Measurements from ENCODE around the gene SPATA16.
"Not testable (repeated sequence)": the region's sequence is repeated elsewhere in the genome, so short reads cannot be mapped to it uniquely, and the experiment has no call there.

Gene SPATA16

DNA sequence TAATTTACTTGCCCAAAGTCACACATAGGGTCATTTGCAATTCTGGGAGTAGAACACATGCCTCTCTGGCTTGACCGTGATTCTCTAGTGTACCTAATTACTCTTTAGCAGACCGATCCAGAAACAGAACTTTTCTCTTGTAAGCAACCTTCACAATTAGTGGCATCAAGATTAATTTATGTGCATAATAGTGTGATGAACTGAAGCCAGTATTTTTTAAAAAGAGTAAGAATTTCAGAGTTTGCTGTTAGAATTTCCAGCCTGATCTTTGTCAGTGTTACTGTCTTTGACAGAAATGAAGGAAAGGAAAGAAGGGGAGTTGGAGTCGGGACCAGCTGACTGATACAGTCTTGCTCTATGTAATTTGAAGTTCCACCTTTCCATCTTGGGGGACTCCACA lies 137.1 kb downstream of the SPATA16 start:
- no peak for DNase-seq

DNA sequence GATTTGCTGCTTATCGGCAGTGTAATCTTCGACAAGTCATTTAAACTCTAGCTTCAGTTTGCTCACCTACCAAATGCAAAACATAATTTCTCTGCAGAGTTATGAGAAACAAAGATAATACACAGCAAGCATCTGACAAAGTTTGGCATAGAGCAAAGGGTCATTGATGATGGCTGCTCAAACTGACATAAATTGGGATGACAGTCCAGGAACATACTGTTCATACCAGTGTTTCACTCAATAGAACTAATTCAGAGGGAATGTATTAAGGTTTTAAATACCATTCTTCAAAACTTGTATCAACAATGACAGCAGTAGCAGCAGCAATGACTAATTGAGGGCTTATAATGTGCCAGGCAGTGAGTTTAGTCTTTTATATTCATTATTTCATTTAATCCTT lies 137.6 kb downstream of the SPATA16 start:
- DNase-seq: no peak

DNA sequence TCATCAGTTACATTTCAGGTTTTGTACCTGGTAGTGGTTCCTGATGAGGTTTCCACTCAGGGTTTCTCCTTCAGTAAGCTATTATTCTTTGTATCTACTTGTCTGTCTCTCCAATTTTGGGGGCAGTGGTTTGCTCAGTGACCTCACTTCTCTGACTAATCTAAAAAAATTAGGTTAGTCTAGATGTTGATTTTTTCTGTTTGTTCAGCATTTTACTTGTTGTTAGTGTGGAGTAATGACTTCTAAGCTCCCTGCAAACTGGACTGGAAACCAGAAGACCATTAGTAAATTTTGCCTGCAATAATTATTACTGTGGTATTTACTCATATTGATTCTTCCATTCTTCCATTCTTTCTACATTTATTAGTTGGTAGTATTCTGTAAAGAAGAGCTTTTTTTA lies 139.4 kb downstream of the SPATA16 start:
- no peak for DNase-seq

DNA sequence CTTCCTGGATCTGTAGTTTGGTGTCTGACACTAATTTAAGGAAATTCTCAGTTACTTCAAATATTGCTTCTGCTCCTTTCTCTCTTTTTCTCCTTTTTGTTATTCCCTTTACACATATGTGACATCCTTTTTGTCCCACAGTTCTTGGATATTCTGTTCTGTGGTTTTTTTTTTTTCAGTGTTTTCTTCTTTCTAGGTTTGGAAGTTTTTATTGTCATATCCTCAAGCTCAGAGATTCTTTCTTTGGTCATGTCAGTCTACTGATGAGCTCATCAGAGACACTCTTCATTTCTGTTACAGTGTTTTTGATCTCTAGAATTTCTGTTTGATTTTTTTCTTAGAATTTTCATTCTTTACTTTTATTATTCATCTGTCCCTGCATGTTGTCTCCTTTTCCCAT lies 140.5 kb downstream of the SPATA16 start:
- no peak for DNase-seq

DNA sequence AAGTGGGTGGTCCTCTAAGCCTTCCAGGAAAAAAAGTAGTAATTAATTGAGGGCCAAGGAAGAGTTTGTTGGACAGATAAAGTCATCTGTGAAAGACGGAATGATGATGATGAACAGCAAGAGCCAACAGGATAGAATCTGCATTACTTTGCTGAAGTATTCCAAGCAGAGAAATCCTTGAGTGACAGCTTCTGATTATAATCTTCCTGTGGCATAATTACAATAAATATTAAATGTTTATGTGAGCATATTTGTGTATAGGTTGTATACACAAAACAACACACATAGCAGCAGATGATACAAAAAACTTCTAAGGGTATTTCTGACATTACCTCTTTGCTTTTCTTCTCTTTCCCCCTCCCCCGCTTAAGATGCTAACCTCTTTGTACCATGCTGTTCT lies 147.6 kb downstream of the SPATA16 start:
- no peak for DNase-seq

DNA sequence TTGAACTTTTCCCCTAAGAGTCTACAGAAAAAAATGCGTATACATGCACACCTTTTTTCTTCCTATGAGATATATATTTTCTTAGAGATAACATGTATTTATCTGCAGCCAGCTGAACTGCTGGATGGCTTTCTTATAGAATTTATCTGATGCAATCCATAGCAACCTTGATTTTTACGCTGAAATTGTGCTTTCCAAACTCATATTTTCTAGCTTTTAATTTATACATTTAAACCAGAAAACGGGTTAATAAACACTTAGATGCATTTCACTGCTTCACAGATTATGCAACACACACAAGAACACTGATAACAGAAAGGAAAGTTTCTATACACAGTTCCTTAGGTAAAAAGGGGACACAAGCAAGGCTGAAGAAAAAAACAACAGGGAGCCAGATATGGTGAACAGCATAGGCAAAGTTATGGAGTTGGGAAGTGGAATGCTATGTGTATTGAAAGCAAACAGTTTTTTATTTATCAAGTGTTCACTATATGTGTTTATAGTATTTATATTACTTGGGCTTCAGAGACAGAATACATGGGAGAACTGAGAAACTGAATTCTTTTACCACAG lies 149.5 kb downstream of the SPATA16 start:
- DNase-seq: no peak

DNA sequence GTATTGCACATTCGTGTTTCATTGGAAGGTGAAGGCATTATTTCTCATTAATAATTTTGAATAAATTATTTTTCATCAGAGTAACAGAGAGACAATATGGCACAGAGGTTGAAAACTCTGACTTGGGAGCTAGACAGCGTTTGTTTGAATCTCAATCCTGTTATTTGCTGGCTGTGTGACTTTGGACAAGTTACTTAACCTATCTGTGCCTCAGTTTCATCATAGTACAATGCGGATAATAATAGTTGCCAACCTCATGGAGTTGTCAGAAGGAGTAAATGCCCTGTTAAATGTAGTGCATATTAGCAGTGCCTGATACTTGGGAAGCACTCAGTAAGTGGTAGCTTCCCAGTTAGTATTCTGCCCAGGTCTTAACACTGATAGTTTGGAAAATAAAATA lies 151.7 kb downstream of the SPATA16 start:
- no peak for DNase-seq

DNA sequence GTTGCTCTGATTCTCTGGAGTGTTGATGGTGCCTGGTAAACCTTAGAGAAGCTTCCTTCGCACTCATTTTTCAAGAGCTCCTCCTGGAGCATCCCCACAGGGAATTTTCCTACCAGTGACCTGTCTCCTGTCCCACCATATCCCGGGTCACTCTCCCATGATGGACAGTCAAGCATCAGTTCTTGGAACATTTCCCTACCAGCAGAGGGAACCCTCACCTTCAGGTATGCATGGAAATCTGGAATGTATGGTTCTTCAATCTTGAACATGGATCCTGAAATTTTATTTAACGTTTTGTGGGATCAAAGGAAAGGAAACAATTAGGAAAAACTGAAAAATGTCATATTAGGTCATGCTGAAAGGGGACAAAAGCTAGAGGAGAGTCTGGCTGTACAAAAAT lies 153.8 kb downstream of the SPATA16 start:
- DNase-seq: no peak

DNA sequence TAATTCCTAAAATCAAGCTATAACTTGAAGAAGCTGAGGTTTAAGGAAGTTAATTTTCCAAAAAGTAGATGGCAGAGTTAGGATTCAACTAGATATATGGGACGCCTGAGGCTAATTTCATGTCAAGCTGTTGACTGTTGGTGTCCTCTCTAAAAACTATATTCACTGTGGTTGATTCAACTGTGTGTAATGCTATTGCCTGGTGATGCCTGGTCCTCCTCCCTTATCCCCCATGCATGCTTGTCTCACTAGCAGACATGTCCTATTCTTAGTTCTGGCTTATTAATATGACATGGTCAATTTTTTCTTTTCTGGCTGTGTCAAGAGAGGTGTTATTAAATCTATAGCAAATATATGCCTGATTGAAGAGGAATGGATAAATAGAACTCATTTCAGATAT lies 156.1 kb downstream of the SPATA16 start:
- DNase-seq: no peak

DNA sequence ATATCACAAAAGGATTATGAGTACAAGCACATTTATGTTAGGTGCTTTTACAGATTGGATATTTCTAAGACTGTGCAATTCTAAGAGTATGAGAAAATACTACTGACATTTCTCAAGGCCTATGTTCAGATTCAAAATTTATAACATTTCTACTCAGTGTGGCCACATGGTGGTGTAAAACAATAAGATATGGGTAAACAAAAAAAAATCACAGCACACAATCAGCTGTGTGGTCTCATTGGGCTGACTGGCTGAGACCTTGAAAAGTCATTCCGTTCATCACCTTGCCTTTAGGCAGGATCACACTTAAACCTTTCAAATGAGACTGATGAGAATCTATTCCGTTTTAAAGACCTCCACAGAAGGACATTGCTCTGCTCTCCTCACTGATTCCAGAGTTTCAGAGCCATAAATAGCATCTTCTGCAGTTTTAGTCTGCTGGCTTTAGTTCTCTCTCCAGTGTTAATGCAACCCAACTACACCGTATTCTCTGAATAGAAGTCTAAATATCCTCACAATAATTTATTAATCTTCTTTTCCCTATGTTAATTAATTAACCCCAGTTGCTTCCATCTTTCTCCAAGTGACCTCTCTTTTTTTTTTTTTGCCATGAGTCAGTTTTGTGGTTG lies 158.2 kb downstream of the SPATA16 start:
- no peak for DNase-seq

DNA sequence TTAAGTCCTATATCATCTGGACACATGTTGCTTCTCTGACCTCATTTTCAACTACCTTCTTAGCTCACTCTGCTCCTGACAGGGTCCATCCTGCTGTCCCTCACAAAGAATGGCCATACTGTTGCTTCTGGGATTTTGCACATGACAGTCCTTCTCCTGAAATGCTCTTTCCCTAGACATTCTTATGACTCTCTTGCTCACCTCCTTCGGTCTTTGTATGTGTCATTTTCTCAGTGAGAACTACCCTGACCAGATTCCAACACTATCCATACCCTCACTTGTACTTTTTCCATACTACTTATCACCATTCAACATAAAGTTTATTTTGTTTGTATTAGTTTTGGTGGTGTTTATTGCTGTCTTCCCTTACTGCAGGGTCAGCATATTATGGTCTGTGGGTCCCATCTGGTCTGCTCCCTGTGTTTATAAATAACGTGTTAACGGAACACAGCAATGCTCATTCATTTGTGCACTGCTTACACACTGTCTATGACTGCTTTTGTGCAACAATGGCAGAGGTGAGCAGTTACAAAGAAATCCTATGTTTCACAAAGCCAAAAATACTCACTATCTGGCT lies 159.5 kb downstream of the SPATA16 start:
- DNase-seq: no peak

DNA sequence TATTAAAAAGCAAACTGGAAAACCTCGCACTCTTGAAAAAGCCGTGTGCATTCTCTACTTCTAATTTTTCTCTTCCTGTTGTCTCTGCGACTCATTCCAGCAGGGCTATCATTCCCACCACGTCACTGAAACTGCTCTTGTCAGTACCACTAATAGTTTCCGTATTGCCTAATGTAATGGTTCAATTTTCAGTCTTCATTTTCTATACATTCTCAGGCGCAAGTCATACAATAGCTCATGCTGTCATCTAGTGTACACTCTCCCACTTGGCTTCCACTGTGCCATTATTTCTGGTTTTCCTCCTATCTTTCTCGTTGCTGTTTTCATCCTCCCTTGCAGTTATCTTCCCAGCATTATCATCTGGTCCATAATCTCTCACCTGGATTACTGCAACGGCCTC lies 160.2 kb downstream of the SPATA16 start:
- no peak for DNase-seq

DNA sequence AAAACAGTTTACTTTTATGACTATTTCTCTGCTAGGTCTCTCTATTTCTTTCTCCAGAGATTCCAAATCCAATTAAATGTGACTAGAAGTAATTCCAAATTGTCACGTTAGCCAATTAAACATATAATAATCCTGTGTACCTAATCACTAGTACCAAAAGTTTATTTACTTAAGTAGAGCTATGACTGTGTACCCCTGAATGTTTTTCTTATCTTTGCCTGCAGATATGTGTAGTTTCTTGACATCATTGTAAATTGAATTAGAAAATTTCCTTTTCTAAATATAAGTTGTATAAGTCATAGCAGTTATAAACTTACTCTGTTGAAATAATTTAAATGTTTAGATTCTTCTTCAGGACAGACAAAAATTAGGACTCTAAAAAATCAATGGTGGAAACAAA lies 163.3 kb downstream of the SPATA16 start:
- DNase-seq: no peak

DNA sequence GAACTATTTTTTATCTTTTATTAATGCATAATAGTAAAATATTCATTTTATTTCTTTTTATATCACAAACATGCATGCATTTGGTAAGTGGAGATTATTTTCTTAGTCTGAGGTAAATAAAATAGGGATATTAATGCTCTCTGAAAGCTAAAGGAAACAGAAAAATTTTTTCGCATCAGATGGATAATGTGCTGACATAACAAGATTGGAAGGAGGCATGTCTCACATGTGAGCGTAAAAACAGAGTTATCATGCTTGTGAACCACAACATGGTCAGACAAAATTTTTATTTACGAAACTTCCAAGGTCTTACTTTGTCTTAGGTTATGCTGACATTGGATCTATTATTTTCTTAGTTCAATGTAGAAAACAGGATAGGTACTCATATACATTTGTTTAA lies 166.1 kb downstream of the SPATA16 start:
- DNase-seq: no peak

DNA sequence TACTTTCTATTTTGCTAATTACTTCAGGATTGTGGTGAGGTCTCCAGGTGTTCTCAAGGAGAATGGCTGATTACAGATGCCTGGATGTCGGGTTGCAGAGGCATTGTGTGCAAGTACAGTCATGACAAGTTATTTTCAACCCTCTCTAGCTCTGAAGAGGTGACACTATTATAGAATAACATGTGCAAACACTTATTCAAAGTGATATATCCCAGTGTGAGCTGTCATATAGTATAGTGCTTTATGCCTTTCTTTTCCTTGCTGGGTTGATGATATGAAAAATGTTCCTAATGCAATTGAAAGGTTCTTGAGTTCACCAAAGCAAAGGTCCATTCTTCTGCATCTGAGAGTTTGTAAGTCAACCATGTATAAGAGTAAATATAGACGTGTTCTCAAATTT lies 167.2 kb downstream of the SPATA16 start:
- DNase-seq: no peak

DNA sequence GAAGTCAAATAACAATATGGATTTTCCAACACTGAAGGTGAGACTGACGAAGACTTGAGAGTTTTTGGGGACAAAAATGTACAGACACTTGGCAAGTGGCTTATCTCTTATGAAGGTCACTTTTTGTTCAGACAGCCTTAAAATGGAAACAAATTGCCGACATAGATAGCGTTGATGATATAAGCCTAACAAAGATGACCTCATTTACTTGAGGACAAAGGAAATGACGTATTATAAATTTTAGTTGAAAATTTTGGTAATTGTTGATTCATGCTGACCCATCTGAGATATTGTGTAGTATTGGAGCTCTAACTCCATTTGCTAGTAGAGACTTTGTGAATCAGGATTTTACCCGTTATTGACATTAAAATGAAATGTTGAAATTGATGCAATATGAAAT lies 168.3 kb downstream of the SPATA16 start:
- DNase-seq: no peak

DNA sequence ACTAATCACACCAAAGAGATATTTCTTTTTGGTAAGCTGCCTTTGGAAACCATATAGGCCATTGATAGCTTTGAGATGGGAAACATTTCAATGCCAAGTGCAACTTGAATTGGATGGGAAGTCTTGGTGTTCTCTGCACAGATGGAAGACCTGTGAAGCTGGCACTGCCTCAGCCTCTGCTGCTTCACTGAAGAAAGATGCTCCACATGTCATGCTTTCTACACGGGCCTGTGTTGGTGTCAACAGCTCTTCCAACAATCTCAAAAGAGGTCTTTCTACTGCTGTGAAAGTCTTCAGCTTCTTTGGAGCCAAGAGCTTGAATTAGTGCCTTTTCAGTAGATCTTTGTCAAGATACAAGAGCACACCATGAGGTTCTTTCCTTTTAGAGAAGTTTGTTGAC lies 169.0 kb downstream of the SPATA16 start:
- no peak for DNase-seq

DNA sequence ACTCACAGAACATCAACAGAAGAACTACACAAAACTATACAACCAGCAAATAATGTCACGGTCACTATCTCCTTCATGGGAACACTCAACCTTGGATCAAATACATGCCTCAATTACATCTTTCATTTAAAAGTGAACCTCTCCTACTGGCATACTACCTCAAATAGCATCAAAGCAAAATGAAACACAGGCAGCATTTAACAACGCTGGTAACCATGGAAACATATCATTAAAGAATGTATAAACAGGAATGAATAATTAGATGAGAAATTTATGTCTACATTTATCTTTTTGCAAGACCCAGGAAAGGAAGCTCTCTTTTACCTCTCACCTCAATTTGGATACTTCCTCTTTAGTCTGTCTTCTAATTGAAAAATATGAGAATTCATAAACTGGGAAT lies 172.4 kb downstream of the SPATA16 start:
- DNase-seq: no peak

DNA sequence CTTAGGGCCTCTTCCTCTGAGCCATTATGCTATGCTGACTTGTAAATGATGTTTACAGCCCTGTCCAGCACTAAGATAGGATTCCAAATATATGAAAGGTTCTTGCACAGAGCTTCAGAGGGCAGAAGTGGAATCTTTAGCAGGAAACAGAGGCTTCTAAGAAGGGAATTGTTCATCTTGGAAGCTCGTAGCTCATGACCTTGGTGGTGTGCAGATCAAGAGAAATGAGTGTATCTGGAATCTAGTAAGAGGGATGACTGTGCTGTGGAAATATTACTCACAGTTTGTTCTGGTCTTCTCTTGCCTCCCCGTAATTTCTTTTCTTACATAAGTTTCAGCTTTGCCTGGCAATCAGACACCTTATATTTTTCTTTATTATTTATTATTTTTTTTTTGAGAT lies 175.8 kb downstream of the SPATA16 start:
- no peak for DNase-seq

DNA sequence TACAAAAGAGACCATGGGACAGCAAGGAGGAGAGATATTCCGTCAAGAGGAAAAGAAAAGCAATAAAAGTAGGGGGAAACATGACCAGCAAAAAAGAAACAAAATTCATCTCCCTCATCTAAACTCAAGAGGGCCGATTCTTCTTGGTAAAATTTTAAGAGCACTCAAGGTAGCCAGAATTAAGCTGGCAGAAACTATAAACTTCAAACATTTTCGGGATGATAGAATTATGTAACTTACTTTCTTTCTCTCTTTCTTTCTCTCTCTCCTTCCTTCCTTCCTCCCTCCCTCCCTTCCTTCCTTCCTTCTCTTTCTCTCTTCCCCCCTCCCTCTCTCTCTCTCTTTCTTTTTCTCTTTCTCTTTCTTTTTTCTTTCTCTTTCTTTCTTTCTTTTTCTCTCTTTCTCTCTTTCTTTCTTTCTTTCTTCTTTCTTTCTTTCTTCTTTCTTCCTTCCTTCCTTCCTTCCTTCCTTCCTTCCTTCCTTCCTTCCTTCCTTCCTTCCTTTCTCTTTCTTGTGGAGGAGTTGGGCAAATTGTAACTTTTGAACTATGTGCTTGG lies 180.3 kb downstream of the SPATA16 start:
- DNase-seq: not testable (repeated sequence)

DNA sequence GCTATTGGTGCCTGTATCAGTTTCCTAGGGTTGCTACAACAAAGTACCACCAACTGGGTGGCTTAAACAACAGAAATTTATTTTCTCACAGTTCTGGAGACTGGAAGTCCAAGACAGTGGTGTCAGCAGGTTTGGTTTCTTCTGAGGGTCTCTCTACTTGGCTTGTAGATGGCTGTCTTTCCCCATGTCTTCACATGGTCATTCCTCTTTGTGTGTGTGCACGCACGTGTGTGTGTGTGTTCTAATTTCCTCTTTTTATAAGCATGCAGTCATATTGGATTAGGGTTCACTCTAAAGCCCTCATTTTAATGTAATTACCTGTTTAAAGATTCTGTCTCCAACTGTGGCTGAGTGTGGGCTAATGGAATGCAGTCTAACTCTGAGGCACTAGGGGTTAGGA lies 182.5 kb downstream of the SPATA16 start:
- DNase-seq: no peak

DNA sequence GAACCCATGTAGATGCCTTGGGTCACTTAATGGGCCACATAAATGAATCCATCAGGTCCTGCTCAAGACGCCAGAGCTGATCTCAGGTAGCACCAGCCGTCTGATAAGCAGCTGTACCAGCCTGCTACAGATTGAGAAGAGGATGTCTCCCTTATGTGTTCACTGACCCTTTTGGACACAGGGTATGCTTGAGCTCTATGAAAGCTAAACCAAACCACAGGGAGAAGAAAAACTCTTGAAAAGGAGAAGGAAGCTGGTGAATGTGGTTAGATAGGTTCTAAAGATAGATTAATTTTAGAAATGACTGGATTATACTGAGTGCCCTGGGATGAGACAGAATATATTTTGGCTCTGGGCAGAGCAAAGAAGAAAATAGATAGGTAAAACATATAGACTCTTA lies 187.5 kb downstream of the SPATA16 start:
- DNase-seq: no peak

DNA sequence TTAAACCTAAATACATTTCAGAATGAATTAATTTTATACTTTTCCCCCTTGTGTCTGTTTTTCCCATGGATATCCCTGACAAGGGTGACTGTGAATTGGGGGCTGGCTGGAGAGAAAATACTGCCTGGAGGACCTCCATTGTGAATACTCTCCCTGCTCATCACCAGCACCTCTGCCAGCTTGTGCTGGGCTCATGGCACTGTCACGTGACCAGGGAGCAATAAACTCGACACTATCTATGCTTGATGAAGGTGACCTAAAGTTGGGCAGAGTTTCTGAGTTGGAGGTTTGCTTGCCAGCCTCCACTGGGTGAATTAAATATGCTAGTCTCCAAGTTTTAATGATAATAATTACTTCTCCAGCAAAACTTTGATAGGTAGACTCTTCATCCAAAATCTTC lies 189.5 kb downstream of the SPATA16 start:
- no peak for DNase-seq

DNA sequence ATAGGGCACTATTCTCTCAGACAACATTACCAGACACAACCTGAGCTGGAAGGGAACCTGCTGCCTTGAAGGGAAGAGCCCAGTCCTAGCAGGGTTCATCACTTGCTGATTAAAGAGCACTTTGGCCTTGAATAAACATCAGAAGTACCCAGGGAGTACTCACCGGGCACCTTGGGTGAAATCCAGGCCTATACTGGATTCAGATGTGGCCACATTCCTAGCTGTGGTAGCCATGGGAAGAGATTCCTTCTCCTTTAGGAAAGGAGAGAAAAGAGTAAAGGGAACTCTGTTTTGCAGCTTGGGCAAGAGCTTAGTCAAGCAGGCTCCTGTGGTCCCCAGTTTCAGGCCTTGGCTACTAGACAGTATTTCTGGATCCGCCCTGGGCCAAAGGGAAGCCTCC lies 195.0 kb downstream of the SPATA16 start:
- DNase-seq: no peak

All from C1 segment of cervical spinal cord (tissue), 14 donors.